T-helper 17 cell (primary cell): ENCODE data around the gene MTCH1. TPM values are rescaled to one million over a fixed set of nuclear protein-coding genes. Genes with fewer than 3 reads are reported as not detected.

Experiments used
- ATAC-seq: fragments of 150-1000 bp; cut with Tn5 transposase; 2 replicates; pipeline ENCODE4 v1.10.0; 2021; ENCODE audit warnings: mild to moderate bottlenecking, moderate library complexity
- DNase-seq, 3 donors: peaks; one replicate each; pipeline versions ENCODE4 v3.0.0 to v3.0.0-alpha.2; 2020 to 2021
- H3K9me3 ChIP-seq: one replicate; pipeline ENCODE4 v1.7.0; 2013; ENCODE audit warnings: low read length, mild to moderate bottlenecking; ENCODE audit not compliant: control insufficient read depth, poor library complexity, severe bottlenecking
- H3K27ac Mint-ChIP-seq: one replicate; pipeline ENCODE4 v1.8.0; 2022; ENCODE audit warnings: mild to moderate bottlenecking, moderate library complexity, mixed read lengths
- H3K27me3 Mint-ChIP-seq: one replicate; pipeline ENCODE4 v1.8.0; 2022; ENCODE audit warnings: mixed read lengths
- H3K36me3 Mint-ChIP-seq: one replicate; pipeline ENCODE4 v1.8.0; 2022; ENCODE audit warnings: low read depth, mixed read lengths
- H3K4me1 Mint-ChIP-seq: one replicate; pipeline ENCODE4 v1.8.0; 2022; ENCODE audit warnings: mild to moderate bottlenecking, mixed read lengths
- H3K4me3 Mint-ChIP-seq: one replicate; pipeline ENCODE4 v1.8.0; 2022; ENCODE audit warnings: mild to moderate bottlenecking, moderate library complexity, mixed read lengths
- total RNA-seq, 4 donors: library from RNA in 2 of 4; stranded (reverse) in 2 of 4; gene quantifications; one replicate each; pipeline ENCODE4 v1.2.3 and lab custom pipeline; 2022 to 2026

Gene MTCH1
- total RNA-seq (100 to 1,000 TPM; 194 to 202 TPM), total RNA-seq (lab: John Stamatoyannopoulos, UW) (356 to 463 reads per million in 2 donors)

DNA sequence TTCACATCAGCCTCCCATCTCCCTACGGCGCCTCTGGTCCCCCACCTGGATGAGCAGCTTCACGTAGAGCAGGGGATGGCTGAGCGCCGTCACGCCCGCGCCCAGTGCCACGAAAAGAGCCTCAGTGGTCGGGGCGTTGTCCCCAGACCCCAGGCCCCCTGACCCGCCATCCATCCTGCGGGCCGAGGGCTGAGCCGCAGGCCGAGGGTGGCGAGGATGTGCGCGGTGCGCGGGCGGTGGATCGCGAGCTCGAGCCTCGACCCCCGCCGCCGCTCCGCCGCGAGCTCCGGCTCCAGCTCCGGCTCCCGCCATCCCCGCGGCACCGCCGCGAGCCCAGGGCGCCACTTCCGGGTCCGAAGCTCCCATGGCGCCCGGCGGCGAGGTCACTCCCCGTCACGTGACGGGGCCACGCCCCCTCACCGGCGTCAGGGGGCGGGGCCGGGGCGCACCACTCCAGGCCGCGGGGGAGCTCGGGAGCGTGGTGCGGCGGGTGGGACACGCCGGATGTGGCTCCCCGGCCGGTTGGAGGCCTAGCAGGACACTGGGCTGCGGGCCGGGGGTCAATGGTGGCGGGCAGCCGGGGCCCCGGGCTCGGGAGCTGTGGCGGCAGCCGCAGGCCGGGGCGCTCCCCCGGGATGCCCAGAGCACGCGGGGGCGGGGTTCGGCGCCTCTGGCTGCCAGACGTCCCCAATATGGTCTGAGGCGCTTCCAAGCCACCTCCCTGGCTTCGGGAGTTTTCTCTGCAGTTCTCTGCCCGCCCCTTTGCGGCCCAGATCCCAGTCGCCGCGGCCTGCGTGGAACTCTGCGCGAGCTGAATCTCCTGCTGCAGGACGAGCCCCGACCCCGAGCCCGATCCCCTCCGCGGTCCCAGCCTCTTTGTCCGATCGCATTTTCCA, at the start of gene MTCH1:
MTCH1 (minus strand) TSS at position 389 of the 896 bp plus-strand sequence; CDS start at position 366, 23 bp downstream.
- Mint-ChIP-seq H3K27ac (peak within 1 kb of the TSS; percentile 96), H3K4me1 (peaks cover 25% of the 10 kb centered on the region), H3K36me3 (peaks cover 6% of the 10 kb centered on the region), H3K27me3 (peaks cover 4% of the 10 kb centered on the region), H3K4me3 (no peak within 1 kb of the TSS)
- DNase-seq (peak; percentile 83 to 90 (median 88)), ATAC-seq (peak; percentile 90)
- no peaks in the 10 kb centered on the region for H3K9me3 ChIP-seq

DNA sequence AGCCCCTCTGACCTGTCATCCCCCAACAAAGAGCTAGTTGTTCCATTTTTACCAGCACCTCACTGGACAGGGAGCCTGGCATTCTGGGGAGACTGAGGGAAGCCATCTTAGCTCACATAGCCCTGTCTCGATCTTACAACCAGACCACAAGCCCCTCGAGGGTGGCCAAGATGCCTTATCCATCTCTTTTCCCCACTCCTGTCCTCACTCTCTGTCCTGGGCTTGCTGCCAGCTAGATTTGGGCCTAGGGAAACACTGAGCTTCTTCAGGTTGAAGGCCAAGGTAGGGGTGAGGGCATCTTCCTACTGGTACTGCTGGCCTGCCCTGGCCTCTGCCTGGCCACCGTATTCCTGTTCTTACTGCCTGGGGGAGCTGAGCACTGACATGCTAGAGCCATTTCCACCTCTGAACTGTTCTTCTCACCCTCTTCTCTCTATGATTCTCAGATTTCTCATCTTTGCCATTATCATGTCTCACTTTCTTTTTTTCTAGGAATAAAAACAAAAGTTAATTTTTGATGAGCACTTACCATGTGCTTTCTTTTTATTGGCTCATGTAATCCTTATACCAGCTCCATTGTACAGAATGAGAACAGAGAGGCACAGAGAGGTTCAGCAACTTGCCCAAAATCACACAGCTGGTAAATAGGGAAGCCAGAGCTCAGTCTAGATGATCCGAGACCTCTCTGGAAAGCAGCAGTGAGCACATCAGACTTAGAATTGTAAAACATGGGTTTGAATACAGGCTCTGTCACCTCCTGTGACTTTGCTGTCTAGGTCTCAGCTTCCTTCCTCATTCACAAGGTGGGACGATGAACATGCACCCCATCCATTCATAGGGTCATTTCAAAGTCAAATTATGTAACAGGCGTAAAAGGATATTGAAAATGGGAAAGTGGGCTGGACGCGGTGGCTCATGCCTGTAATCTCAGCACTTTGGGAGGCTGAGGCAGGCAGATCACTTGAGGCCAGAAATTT, 48.1 kb upstream of the MTCH1 start:
- Mint-ChIP-seq H3K4me1 (peaks cover 25% of the 10 kb centered on the region), H3K36me3 (peaks cover 3% of the 10 kb centered on the region), H3K4me3 (no peak overlapping the region), H3K27me3 (no peaks in the 10 kb centered on the region), H3K27ac (peak overlapping the region; percentile 68)
- H3K9me3 ChIP-seq = no peaks in the 10 kb centered on the region
- no peak for DNase-seq
- no peak for ATAC-seq

- no peak for DNase-seq
- peak overlapping the region; percentile 68 for H3K27ac Mint-ChIP-seq
Measured at GRCh38 chr6:37033255-37033654, 47.3 kb upstream of the MTCH1 start.

GRCh38 chr6:37032239-37032638, 46.2 kb upstream of the MTCH1 start:
- no peaks in the 10 kb centered on the region for H3K9me3 ChIP-seq
- Mint-ChIP-seq H3K4me3 (no peak overlapping the region), H3K36me3 (peaks cover 4% of the 10 kb centered on the region), H3K27me3 (no peaks in the 10 kb centered on the region), H3K4me1 (peaks cover 23% of the 10 kb centered on the region), H3K27ac (peak overlapping the region; percentile 27)
- no peak for DNase-seq
- no peak for ATAC-seq

More at GRCh38 chr6:37033255-37033654, 47.3 kb upstream of the MTCH1 start:
- ATAC-seq = peak; percentile 71
- no peak overlapping the region for H3K4me3 Mint-ChIP-seq
- H3K9me3 ChIP-seq = no peaks in the 10 kb centered on the region
- peaks cover 23% of the 10 kb centered on the region for H3K4me1 Mint-ChIP-seq
- H3K36me3 Mint-ChIP-seq = peaks cover 4% of the 10 kb centered on the region
- no peaks in the 10 kb centered on the region for H3K27me3 Mint-ChIP-seq

DNA sequence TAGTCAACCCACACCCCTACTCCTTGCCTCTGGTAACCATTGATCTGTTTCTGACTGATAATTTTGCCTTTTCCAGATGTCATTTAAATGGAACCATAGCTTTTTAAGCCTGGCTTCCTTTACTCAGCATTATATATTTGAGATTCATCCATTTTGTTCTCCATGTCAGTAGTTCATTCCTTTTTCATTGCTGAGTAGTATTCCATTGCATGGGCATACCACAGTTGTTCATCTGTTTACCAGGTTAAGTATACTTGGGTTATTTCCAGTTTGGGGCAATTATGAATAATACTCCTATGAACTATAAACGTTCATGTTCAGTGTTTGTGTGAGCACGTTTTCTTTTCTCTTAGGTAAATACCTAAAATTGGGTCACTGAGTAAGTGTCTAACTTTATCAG, 44.6 kb upstream of the MTCH1 start:
- peaks cover 25% of the 10 kb centered on the region for H3K4me1 Mint-ChIP-seq
- H3K27me3 Mint-ChIP-seq = no peaks in the 10 kb centered on the region
- H3K4me3 Mint-ChIP-seq = no peak overlapping the region
- H3K36me3 Mint-ChIP-seq = peaks cover 4% of the 10 kb centered on the region
- DNase-seq = no peak
- no peak for ATAC-seq
- H3K9me3 ChIP-seq = no peaks in the 10 kb centered on the region
- H3K27ac Mint-ChIP-seq = no peak overlapping the region

DNA sequence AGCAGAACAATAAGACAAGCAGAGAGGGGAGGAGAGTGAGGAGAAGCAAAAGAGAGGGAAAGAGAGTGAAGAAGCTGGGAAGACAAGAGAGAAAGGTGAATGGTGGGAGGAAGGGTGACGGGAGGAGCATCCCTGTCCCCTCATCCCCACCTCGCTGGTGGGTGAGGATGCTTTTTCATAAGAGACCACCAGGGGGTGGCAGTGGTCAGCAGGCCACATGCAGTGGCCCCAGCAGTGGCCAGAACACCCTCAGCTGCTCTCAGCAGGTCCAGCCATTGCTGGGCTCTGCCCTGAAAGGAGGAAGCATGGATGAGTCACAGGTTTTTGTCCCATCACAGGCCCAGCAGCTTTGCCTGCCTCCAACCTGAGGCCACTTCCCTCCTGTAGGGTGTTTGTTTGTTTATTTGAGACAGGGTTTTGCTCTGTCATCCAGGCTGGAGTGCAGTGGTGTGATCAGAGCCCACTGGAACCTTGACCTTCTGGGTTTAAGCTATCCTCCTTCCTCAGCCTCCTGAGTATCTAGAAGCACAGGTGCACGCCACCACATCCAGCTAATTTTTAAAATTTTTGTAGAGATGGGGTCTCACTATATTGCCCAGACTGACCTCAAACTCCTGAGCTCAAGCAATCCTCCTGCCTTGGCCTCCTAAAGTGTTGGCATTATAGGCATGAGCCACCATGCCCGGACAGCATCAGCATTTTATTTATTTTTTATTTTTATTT, 43.4 kb upstream of the MTCH1 start:
- Mint-ChIP-seq H3K4me3 (peak overlapping the region; percentile 61), H3K36me3 (peaks cover 3% of the 10 kb centered on the region), H3K27me3 (no peaks in the 10 kb centered on the region), H3K27ac (peak overlapping the region; percentile 83), H3K4me1 (peaks cover 28% of the 10 kb centered on the region)
- ATAC-seq = peak; percentile 68
- DNase-seq = no peak
- no peaks in the 10 kb centered on the region for H3K9me3 ChIP-seq

- Mint-ChIP-seq H3K27me3 (no peaks in the 10 kb centered on the region), H3K36me3 (peaks cover 2% of the 10 kb centered on the region), H3K4me1 (peaks cover 23% of the 10 kb centered on the region), H3K27ac (peak overlapping the region; percentile 70), H3K4me3 (no peak overlapping the region)
- no peaks in the 10 kb centered on the region for H3K9me3 ChIP-seq
- ATAC-seq (no peak), DNase-seq (no peak)
Measured at GRCh38 chr6:37027811-37028469, 41.9 kb upstream of the MTCH1 start.

DNA sequence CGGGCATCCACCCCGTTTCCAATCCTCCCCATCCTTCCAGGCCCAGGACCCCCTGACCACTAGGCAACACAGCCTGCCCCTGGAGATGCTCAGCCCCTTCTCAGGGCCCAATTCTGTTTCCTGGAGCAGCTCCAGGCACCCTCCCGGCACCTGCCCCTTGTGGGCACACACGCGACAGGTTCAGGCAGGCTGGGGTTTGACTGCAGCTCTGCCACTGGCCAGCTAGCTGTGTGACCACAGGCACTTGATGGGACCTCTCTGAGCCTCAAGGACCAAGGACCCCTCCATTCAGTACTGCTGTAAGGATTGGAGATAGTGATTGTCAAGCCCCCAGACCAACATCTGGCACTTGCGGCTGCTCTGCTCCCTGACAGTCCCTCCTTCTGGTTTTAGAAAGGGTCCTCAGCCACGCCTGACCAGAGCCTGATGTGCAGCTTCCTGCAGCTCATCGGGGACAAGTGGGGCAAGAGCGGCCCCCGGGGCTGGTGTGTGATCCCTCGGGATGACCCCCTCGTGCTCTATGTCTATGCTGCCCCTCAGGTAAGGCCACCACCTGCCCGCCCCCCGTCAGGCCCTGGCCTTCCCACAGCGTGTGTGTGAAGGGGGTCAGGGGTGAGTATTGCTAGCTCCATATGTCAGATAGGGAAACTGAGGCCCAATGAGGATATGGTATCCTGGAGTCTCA, 41.2 kb upstream of the MTCH1 start:
- Mint-ChIP-seq H3K36me3 (peaks cover 2% of the 10 kb centered on the region), H3K27ac (peak overlapping the region; percentile 70), H3K4me1 (peaks cover 28% of the 10 kb centered on the region), H3K4me3 (no peak overlapping the region), H3K27me3 (no peaks in the 10 kb centered on the region)
- no peak for DNase-seq
- no peak for ATAC-seq
- no peaks in the 10 kb centered on the region for H3K9me3 ChIP-seq

- no peak for DNase-seq
- H3K9me3 ChIP-seq = no peaks in the 10 kb centered on the region
- no peaks in the 10 kb centered on the region for H3K27me3 Mint-ChIP-seq
- H3K27ac Mint-ChIP-seq = peak overlapping the region; percentile 32
- ATAC-seq = no peak
- peaks cover 34% of the 10 kb centered on the region for H3K4me1 Mint-ChIP-seq
- peaks cover 2% of the 10 kb centered on the region for H3K36me3 Mint-ChIP-seq
- no peak overlapping the region for H3K4me3 Mint-ChIP-seq
Measured at GRCh38 chr6:37025621-37026466, 39.8 kb upstream of the MTCH1 start.

DNA sequence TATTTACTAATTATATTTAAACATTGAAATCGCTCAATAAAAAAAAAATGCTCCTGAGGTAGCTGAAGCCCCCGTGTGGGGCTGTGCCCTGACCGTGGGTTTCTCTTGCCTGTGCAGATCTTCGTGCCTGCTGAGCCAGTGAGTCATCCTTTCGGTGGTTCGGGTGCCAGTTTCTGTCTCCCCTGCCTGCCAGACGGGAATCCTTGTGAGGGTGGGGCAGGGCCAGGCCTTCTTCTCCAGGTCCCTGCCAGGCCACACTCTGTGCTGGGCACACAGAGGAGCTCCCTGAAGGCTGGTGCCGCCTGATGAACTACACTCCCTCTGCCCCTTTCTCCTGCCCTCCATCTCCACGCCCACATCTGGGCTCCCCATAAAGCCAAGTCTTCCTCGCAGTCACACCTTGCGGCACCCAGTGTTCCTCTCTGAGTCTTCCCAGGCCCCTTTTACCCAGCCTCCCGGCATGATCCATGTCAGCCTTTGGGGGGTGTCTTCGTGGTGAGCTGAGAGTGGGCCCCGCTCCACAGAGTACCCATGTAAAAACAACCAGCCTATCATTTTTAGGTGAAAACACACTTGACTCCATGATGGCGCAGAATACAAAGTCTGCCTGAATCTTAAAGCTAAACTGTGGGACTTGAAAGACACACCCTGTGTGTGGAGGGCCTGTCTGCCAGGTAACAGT, 38.8 kb upstream of the MTCH1 start:
- H3K9me3 ChIP-seq = no peaks in the 10 kb centered on the region
- H3K4me1 Mint-ChIP-seq = peaks cover 36% of the 10 kb centered on the region
- no peaks in the 10 kb centered on the region for H3K27me3 Mint-ChIP-seq
- H3K27ac Mint-ChIP-seq = peak overlapping the region; percentile 89
- DNase-seq (no peak), ATAC-seq (peak; percentile 32)
- H3K4me3 Mint-ChIP-seq = no peak overlapping the region
- H3K36me3 Mint-ChIP-seq = peaks cover 2% of the 10 kb centered on the region
